HG02642 (cell line): ENCODE results near the gene IL3RA.
"Not testable (repeated sequence)": the region's sequence is repeated elsewhere in the genome, so short reads cannot be mapped to it uniquely, and the experiment has no call there.

ENCODE experiments used
- ATAC-seq: cut with Tn5 transposase; IDR thresholded peaks from one replicate; pipeline ENCODE4 v1.9.1; 2021; ENCODE audit warnings: mild to moderate bottlenecking; ENCODE audit not compliant: unreplicated experiment, poor library complexity

The IL3RA gene

DNA sequence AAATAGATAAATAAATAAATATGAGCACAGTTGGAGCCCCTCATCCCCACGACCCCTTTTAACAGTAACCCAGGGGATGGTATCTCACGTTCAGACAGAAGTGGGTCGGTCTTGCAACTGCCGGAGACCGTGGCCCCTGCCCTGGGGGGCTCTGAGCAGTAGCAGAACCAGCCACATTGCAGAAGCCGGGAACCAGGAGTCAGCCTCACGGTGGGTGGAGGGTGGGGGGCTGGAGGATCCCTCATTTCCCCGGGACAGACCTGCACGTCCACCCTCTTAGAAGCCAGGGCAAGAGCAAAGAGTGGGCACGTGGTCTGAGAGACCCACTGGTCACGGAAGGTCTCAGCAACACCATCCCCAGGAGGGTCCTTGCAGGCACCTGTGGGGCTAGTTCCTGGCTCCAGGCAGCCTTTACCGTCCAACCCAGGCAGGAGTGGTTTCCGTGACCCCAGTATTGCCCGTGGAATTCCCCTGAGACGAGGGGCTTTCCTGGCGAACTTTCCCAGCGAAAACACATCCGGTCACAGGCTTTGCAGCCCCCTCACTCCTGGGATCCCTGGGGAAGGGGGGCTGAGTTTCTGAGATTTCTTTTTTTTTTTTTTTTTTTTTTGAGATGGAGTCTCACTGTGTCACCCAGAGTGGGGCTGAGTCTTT lies 8.8 kb upstream of the IL3RA start:
- peak; percentile 58 for ATAC-seq

DNA sequence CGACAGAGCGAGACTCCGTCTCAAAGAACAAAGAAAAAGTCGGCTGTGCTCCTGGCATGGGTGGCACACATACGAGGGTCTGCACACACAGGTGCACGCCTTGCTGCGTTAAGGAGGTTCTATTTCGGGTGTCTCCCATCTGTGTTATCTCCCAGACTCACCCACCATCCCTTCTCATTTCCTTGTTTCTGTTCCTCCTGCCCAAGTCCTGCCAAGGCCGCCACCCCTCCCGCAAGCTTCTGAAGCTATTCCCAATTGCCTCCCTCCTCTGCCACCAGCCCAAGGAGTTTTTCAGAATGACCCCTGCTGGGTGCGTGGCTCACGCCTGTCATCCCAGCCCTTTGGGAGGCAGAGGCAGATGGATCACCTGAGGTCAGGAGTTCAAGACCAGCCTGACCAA lies 6.0 kb upstream of the IL3RA start:
- no peak for ATAC-seq

DNA sequence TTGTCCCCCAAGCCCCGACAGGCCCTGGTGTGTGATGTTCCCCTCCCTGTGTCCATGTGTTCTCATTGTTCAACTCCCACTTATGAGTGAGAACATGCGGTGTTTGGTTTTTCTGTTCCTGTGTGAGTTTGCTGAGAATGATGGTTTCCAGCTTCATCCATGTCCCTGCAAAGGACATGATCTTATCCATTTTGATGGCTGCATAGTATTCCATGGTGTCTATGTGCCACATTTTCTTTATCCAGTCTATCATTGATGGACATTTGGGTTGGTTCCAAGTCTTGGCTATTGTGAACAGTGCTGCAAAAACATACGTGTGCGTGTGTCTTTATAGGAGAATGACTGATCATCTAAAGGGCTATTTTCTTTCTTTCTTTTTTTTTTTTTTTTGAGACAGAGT lies 4.2 kb upstream of the IL3RA start:
- not testable (repeated sequence) for ATAC-seq

DNA sequence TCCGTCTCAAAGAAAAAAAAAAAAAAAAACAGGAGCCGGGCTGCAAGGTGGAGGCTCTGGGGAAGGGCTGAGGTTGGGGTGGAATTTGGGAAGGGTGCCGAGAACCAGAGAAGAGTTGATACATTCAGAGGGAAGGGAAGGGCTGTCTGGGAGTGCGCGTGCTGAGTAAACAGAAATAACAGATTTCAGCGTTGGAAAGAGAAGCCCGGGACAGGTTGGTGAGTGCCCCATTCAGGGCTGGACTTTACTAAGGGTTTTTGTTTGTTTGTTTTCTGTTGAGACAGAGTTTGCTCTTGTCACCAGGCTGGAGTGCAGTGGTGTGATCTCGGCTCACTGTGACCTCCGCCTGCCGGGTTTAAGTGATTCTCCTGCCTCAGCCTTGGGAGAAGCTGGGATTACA lies 1.7 kb upstream of the IL3RA start:
- no peak for ATAC-seq

DNA sequence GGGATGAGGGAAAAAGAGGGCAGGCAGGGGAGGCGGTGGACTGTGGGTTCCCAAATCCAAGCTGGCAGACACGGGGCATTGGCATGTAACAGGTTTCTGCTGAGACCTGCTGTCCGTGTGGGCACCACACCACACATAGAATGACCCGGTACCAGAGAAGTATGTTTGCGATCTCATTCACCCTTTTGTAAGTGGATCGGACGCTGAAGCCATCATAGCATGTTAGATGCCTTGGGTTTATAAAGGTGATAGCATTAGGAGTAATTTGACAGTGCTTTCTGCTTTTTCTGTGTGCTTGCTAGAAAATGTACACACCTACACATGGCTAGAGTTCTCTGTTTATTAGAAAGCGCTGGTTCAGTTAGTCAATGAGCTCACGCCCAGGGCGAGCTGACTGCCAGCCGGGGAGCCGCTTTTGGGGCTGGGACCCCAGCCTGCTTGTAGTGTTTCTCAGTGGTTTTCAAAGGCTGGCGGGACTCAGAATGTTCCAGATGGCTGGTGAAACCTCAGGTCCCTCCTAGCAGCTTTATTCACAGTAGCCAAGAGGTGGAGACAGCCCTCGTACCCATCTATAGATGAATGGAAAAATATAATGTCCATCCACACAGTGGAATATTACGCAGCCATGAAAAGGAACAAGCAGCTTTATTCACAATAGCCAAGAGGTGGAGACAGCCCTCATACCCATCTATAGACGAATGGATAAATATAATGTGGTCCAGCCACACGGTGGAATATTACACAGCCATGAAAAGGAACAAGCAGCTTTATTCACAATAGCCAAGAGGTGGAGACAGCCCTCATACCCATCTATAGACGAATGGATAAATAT lies 579 bp downstream of the IL3RA start:
- peak; percentile 36 for ATAC-seq

DNA sequence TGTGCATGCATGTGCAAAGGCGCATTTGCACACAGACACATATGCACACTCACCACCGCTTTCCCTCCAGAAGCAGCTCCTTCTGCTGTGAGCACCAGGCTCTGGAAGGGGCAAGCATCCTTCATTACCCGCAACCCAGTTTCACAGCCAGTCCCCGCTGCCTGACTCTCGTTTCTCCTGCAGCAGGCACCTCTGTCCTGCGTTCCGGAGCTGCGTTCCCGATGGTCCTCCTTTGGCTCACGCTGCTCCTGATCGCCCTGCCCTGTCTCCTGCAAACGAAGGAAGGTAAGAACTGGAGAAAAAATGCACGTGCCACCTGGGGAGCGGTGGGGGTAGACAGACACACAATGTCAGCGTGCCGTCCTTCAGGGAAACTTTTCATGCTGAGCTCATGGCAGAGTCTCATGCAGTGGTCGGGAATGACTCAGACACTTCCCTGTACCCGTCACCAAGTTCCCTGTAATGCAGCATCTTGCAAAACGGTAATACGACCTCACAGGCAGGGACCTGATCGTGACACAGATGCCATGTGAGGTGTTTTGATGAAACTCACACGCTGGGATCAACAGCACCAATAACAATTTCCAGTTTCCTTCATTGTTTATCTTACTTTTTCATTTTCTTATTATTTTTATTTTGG lies 5.1 kb downstream of the IL3RA start:
- no peak for ATAC-seq

DNA sequence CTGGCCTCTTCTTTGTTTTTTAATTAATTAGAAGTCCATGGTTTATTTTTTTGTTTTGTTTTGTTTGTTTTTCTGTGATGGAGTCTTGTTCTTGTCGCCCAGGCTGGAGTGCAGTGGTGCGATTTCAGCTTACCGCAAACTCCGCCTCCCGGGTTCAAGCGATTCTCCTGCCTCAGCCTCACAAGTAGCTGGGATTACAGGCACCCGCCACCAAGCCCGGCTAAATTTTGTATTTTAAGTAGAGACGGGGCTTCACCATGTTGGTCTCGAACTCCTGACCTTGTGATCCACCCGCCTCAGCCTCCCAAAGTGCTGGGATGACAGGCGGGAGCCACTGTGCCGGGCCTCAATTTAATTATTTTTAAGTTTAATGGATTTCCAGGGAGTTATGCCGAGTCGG lies 13.0 kb downstream of the IL3RA start:
- ATAC-seq: not testable (repeated sequence)

DNA sequence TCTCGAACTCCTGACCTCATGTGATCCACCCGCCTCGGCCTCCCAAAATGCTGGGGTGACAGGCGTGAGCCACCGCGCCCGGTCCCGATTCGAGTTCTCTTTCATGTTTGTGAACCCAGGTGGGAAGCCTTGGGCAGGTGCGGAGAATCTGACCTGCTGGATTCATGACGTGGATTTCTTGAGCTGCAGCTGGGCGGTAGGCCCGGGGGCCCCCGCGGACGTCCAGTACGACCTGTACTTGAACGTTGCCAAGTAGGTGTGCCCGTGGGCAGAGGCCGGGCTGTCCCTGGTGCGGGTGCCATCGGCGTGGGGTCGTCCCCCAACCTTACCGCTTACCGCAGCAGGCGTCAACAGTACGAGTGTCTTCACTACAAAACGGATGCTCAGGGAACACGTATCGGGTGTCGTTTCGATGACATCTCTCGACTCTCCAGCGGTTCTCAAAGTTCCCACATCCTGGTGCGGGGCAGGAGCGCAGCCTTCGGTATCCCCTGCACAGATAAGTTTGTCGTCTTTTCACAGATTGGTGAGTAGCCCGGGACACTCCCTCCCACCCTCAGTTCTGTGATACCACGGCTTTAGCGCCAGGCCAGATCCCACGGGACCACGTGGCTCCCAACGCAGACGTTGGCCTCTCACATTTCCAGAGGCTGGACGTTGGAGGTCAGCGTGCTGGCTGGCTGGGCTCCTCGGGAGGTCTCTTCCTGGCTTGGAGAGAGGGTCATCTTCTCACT lies 15.6 kb downstream of the IL3RA start:
- no peak for ATAC-seq

DNA sequence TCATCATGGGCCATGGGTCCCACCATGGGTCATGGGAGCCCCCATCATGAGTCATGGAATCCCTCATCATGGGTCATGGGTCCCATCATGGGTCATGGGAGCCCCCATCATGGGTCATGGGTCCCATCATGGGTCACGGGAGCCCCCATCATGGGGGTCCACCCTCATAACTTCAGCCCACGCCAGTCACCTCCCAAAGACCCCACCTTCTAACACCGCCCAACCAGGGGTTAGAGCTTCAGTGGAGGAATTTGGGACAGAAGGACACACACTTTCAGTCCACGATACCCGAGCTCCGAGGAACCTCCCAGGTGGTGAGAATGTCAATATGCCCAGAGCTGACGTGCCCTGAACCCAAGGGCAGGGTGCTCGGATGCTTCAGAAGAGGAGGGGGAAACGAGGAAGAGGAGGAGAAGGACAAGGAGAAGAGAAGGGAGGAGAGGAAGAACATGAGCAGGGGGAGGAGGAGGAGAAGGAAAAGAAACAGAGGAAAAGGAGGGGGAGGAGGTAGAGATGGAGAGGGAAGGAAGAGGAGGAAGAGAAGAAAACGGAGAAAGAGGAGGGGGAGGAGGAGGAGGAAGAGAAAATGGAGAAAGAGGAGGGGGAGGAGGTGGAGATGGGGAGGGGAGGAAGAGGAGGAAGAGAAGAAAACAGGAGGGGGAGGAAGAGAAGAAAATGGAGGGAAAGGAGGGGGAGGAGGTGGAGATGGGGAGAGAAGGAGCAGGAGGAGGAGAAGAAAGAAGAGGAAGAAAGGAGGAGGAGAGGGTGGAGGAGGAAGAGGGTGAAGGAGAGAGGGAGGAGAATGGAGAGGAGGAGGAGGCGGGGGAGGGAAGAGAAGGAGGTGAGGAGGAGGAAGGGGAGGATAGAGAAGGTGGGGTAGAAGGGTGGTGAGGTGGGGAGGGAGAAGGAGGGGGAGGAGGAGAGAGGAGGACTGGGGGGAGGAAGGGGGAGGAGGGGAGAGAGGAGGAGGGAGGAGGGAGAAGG lies 17.7 kb downstream of the IL3RA start:
- no peak for ATAC-seq

DNA sequence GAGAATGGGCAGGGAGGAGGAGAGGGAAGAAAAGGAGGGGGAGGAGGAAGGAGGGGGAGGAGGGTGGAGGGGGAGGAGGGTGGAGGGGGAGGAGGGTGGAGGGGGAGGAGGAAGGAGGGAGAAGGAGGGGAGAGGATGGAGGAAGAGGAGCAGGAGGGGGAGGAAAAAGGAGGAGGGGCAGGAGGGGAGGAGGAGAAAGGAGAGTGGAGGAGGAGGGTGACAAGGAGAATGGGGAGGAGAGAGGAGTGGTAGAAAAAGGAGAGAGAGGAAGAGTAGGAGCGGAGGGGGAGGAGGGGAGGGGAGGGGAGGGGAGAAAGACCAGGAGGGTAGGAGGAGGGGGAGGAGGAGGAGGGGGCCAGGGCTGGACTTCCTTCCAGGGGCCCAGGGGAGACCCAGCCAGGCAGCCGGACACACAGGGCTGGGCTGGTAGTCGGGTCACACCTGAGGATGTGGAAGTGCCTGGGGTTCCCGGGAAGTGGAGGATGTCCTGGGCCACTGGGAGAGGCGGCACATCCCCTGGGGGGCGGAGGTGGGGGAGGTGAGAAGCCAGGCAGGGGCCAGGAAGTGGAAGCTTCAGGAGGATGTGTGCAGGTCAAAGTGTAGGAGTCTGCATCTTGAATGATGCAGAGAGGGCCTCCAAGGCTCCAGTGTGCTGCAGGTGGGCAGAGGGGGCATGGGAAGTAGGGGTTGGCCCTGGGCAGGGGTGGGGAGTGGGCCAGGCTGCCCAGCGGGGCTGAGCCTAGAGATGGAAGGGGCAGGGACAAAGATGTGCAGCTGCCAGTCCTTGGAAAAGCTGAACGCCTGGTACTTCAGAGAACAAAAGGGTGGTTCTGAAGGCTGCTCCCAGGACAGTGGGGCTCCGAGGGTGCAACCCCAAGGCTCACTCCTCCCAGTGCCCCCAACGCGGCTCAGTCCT lies 18.8 kb downstream of the IL3RA start:
- ATAC-seq: no peak

DNA sequence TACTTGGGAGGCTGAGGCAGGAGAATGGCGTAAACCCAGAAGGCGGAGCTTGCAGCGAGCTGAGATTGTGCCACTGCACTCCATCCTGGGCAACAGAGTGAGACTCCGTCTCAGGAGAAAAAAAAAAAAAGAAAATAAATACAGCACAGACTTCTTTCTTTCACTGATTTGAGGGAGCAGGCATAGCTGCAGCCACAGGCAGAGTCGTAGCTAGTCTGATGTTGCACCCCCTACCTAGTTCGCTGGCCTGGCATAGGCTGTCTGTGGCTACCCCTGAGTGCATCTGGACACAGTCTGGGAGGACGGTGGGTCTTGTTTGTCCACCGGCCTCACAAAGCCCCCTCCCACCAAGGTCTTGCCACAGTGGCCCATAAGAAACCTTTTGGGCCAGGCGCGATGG lies 21.4 kb downstream of the IL3RA start:
- ATAC-seq: no peak

DNA sequence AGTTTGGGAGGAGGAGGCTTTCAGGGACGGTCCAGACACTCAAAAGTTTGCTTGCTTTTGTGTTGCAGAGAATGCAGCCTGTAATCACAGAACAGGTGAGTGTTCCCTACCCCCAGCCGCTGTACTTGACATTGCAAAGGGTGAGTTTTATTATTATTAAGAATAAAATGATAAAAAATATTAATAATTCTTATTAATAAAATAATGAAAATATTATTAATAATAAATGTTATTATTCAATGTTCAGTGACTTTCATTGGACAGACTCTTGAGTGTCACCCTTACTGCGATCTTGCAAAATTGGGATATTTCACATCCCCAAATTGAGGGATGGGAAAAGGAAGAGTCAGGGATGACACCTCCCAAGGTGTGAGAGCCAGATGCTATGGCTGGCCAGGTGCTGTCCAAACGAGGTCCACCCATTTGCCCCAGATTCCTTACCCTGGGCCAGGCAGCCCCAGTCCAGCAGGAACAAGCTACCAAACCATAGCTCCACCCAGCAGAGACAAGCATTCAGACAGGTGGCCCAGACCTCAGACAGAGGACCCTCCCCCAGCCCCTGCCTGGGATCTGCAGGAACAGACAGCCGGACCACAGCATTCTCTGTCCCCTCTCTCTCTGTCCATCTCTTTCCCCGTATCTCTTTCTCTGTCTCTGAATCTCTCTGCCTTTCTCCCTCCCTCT lies 22.4 kb downstream of the IL3RA start:
- ATAC-seq: no peak

DNA sequence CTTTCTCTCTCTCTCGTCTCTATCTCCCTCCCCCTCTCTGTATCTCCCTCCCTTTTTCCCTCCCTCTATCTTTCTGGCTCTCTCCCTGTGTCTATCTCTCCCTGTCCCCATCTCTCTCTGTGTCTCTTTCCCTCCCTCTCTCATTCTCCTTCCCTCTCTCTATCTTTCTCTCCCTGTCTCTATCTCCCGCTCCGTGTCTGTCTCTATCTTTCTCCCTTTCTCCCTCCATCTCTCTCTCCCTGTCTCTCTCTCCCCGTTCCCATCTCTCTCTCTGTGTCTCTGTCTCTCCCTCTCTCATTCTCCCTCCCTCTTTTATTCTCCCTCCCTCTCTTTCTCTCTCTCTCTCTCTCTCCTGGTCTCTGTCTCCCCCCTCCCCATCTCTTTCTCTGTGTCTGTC lies 22.9 kb downstream of the IL3RA start:
- ATAC-seq: no peak

DNA sequence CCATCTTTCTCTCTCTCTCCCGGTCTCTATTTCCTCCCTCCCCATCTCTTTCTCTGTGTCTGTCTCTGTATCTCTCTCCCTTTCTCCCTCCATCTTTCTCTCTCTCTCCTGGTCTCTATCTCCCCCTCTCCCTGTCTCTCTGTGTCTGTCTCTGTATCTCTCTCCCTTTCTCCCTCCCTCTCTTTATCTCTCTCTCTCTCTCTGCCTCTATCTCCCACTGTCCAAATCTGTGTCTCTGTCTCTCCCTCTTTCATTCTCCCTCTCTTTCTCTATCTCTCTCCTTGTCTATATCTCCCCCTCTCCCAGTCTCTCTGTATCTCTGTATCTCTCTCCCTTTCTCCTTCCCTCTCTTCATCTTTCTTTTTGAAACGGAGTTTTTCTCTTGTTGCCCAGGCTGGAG lies 23.6 kb downstream of the IL3RA start:
- no peak for ATAC-seq

DNA sequence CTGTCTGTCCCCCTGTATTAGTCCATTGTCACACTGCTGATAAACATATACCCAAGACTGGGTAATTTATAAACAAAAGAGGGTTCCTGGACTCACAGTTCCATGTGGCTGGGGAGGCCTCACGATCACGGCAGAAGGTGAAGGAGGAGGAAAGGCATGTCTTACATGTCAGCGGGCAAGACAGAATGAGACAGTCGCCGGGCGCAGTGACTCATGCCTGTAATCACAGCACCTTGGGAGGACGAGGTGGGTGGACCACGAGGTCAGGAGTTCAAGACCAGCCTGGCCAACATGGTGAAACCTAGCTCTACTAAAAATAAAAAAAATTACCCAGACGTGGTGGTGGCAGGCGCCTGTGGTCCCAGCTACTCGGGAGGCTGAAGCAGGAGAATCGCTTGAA lies 24.7 kb downstream of the IL3RA start:
- ATAC-seq: no peak

DNA sequence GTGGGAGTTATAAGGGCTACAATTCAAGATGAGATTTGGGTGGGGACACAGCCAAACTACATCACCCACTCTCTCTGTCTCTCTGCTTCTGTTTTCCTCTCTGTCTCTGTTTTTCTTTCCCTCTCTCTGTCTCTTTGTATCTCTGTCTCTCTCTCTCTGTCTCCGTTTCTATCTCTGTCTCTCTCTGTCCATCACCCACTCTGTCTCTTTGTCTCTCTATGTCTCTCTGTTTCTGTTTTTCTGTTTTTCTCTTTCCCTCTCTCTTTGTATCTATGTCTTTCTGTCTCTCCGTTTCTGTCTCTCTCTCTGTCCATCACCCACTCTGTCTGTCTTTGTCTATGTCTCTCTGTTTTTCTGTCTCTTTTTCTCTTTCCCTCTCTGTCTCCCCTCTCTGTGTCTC lies 25.3 kb downstream of the IL3RA start:
- ATAC-seq: no peak

DNA sequence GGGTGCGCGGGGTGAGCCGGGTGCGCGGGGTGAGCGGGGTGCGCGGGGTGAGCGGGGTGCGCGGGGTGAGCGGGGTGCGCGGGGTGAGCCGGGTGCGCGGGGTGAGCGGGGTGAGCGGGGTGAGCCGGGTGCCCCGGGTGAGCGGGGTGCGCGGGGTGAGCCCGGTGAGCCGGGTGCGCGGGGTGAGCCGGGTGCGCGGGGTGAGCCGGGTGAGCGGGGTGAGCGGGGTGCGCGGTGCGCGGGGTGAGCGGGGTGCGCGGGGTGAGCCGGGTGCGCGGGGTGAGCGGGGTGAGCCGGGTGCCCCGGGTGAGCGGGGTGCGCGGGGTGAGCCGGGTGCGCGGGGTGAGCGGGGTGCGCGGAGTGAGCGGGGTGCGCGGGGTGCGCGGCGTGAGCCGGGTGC lies 29.8 kb downstream of the IL3RA start:
- not testable (repeated sequence) for ATAC-seq

DNA sequence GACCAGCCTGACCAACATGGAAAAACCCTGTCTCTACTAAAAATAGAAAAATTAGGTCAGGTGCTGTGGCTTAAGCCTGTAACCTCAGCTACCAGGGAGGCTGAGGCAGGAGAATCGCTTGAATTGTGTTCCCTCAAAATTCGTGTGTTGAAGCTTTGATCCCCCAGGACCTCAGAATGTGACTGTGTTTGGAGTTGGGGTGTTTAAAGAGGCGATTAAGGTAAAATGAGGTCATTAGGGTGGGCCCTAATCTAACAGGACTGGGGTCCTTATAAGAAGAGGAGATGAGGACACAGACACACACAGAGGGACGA lies 31.8 kb downstream of the IL3RA start:
- ATAC-seq: no peak
